Neural progenitor cell (in vitro differentiated cells): Measurements from ENCODE around the gene CNOT2.

Experiments
- CTCF ChIP-seq: fragments of 200-600 bp; sonication (generic); IDR thresholded peaks from 2 replicates; pipeline ENCODE4 v1.5.1; 2017; ENCODE audit warnings: antibody characterized with exemption, mild to moderate bottlenecking
- EZH2 ChIP-seq: fragments of 200-600 bp; sonication (generic); IDR thresholded peaks from 2 replicates; pipeline ENCODE4 v1.6.1; 2017; ENCODE audit warnings: antibody characterized with exemption, mild to moderate bottlenecking, moderate library complexity

GRCh38 chr12:70321191-70321590, 78.0 kb downstream of the CNOT2 start:
- TF ChIP-seq CTCF (no peak), EZH2 (no peak)
